GM12892 (cell line): Measurements from ENCODE around the gene RBBP7.

Experiments
- POLR2A ChIP-seq: IDR thresholded peaks from 2 replicates; pipeline ENCODE4 v1.6.1; 2011; ENCODE audit warnings: low read depth, low read length, control low read depth
- POLR2AphosphoS5 ChIP-seq: IDR thresholded peaks from 2 replicates; pipeline ENCODE4 v1.6.1; 2011; ENCODE audit warnings: low read depth, low read length, control low read depth
- TAF1 ChIP-seq: IDR thresholded peaks from 2 replicates; pipeline ENCODE4 v1.6.1; 2011; ENCODE audit warnings: low read depth, mild to moderate bottlenecking, control low read depth, low read length, borderline replicate concordance

GRCh38 chrX:16832301-16832700, 37.9 kb downstream of the RBBP7 start:
- TF ChIP-seq POLR2AphosphoS5 = no peak
- TF ChIP-seq POLR2A = no peak
- no peak for TF ChIP-seq TAF1
